GM21528 (cell line): Measurements from ENCODE around the gene IL4I1.
"Not testable (repeated sequence)": the region's sequence is repeated elsewhere in the genome, so short reads cannot be mapped to it uniquely, and the experiment has no call there.

Experiments
- ATAC-seq: cut with Tn5 transposase; IDR thresholded peaks from one replicate; pipeline ENCODE4 v1.9.1; 2021; ENCODE audit warnings: mild to moderate bottlenecking, moderate library complexity; ENCODE audit not compliant: unreplicated experiment, low FRiP score

IL4I1 gene

GRCh38 chr19:49896863-49897621 is at the start of gene IL4I1:
Gene IL4I1, minus strand, starts transcription at chr19:49896887. Its CDS starts 727 bp downstream, at chr19:49896160.
- ATAC-seq: peak; percentile 48

- ATAC-seq: no peak
These were observed 49.7 kb upstream of the IL4I1 start for GRCh38 chr19:49946415-49946814.

- ATAC-seq: not testable (repeated sequence)
These were observed 47.9 kb upstream of the IL4I1 start for GRCh38 chr19:49944567-49944966.

- no peak for ATAC-seq
These were observed 43.8 kb upstream of the IL4I1 start for GRCh38 chr19:49940482-49940791.

- ATAC-seq: no peak
These were observed 43.2 kb upstream of the IL4I1 start for GRCh38 chr19:49939721-49940481.

- no peak for ATAC-seq
These were observed 42.0 kb upstream of the IL4I1 start for GRCh38 chr19:49938662-49939061.

- ATAC-seq: no peak
These were observed 41.2 kb upstream of the IL4I1 start for GRCh38 chr19:49937750-49938381.

GRCh38 chr19:49936549-49936948 is 39.9 kb upstream of the IL4I1 start:
- no peak for ATAC-seq

GRCh38 chr19:49933643-49934042 is 37.0 kb upstream of the IL4I1 start:
- ATAC-seq: no peak

- ATAC-seq: no peak
These were observed 36.0 kb upstream of the IL4I1 start for GRCh38 chr19:49932731-49933131.

GRCh38 chr19:49932041-49932451 is 35.4 kb upstream of the IL4I1 start:
- no peak for ATAC-seq

- no peak for ATAC-seq
These were observed 34.8 kb upstream of the IL4I1 start for GRCh38 chr19:49931293-49932040.

- no peak for ATAC-seq
These were observed 33.9 kb upstream of the IL4I1 start for GRCh38 chr19:49930483-49931011.

GRCh38 chr19:49929611-49930482 is 33.2 kb upstream of the IL4I1 start:
- peak; percentile 57 for ATAC-seq

- peak; percentile 45 for ATAC-seq
These were observed 32.5 kb upstream of the IL4I1 start, which contains the start of the genes ATF5 and NUP62 for GRCh38 chr19:49929121-49929610. Gene ATF5, plus strand, starts transcription at chr19:49929205. Its CDS starts 1,646 bp downstream, at chr19:49930851. Gene NUP62, minus strand, starts transcription at chr19:49929504. Its CDS starts 19,697 bp downstream, at chr19:49909807.

- ATAC-seq: no peak
These were observed 31.0 kb upstream of the IL4I1 start for GRCh38 chr19:49927526-49928264.

- ATAC-seq: no peak
These were observed 29.8 kb upstream of the IL4I1 start for GRCh38 chr19:49926515-49926914.

GRCh38 chr19:49925486-49925885 is 28.8 kb upstream of the IL4I1 start:
- no peak for ATAC-seq

- not testable (repeated sequence) for ATAC-seq
These were observed 28.2 kb upstream of the IL4I1 start for GRCh38 chr19:49924881-49925210.
